OCI-LY1 (cell line): Measurements from ENCODE around the gene CD300A.

Experiments used
- CTCF ChIP-seq: fragments of 200-600 bp; sonication (generic), shearing (Covaris generic); IDR thresholded peaks from 2 replicates; pipeline ENCODE4 v1.5.1; 2017; ENCODE audit warnings: mild to moderate bottlenecking, antibody characterized with exemption, low read length, moderate library complexity, mixed read lengths
- EZH2 ChIP-seq: fragments of 200-600 bp; sonication (generic), shearing (Covaris generic); IDR thresholded peaks from 2 replicates; pipeline ENCODE4 v1.8.0; 2017; ENCODE audit warnings: borderline replicate concordance, mixed run types, mild to moderate bottlenecking, antibody characterized with exemption, low read length, moderate library complexity, mixed read lengths

GRCh38 chr17:74442291-74442669, 24.2 kb upstream of the CD300A start:
- TF ChIP-seq CTCF: no peak
- no peak for TF ChIP-seq EZH2
